Psoas muscle (tissue), 8 donors: ENCODE results near the gene CENPC. TPM values are rescaled to one million over a fixed set of nuclear protein-coding genes. Genes with fewer than 3 reads are reported as not detected.

Experiments
- ATAC-seq, 4 donors: fragments of 200-7000 bp; cut with Tn5 transposase; one replicate each; pipeline ENCODE4 v1.9.1; 2020; ENCODE audit warnings: moderate library complexity in 3 of 4, mild to moderate bottlenecking in 2 of 4
- DNase-seq, 2 donors: peaks; one replicate each; pipeline ENCODE4 v3.0.0-alpha.2; 2020
- H3K27ac ChIP-seq: fragments of 200-600 bp; one replicate; pipeline ENCODE4 v1.8.0; 2022
- H3K27me3 ChIP-seq, 3 donors: fragments of 200-600 bp in 1 of 3; one replicate each; pipeline versions ENCODE4 v1.6.1 to v1.8.0; 2013 to 2022; ENCODE audit warnings: low read length in 2 of 3, mild to moderate bottlenecking in 2 of 3, moderate library complexity in 1 of 3; ENCODE audit not compliant: insufficient read depth in 3 of 3
- H3K36me3 ChIP-seq, 2 donors: fragments of 200-600 bp in 1 of 2; one replicate each; pipeline versions ENCODE4 v1.6.1 to v1.8.0; 2013 to 2022; ENCODE audit warnings: low read depth in 1 of 2, mild to moderate bottlenecking in 1 of 2, moderate library complexity in 1 of 2; ENCODE audit not compliant: insufficient read depth in 1 of 2
- H3K4me1 ChIP-seq: fragments of 200-600 bp; one replicate; pipeline ENCODE4 v1.8.0; 2022
- H3K4me3 ChIP-seq: fragments of 200-600 bp; one replicate; pipeline ENCODE4 v1.8.0; 2022; ENCODE audit warnings: mild to moderate bottlenecking
- H3K9me3 ChIP-seq: fragments of 200-600 bp; one replicate; pipeline ENCODE4 v1.8.0; 2022
- WGBS, 3 donors: extraction: QIAGEN DNeasy Blood & Tissue Kit; methylation state at CpG; one replicate each; pipeline versions ENCODE4 v1.1.6 to v1.1.7; 2013; 5-methylcytosine and 5-hydroxymethylcytosine counted together
- intact Hi-C, 2 donors: fragments of 100-400 bp; cut with DNase I; formaldehyde crosslinking; loops; one replicate each; pipeline versions ENCODE4 v1.11.0 to v1.14.2; 2022
- polyA plus RNA-seq, 3 donors: library from polyadenylated mRNA; stranded (reverse); fragments of 200-250 nt; gene quantifications; one replicate each; pipeline ENCODE4 v1.2.3, GENCODE V29; 2013
- total RNA-seq, 4 donors: library from RNA; stranded (reverse); fragmentation: NEBNext Ultra II Directional in 2 of 4; extraction: Animal tissue kit (Norgen Biotek cat#: 25700) in 2 of 4; gene quantifications; one replicate each; pipeline versions ENCODE4 v1.2.1 to v1.2.4, GENCODE V29; 2021 to 2023
- TF ChIP-seq, protein P1 (sequence below): fragments of 200-600 bp; IDR thresholded peaks from one replicate; pipeline ENCODE4 v1.8.0; 2022; ENCODE audit warnings: antibody characterized with exemption
- donor health status: healthy with polysubstance abuse.
- donor health status: DM: no; HTN: no; CAD: no; lungs with moderate emphysema.
- donor health status: Bipolar disorder and iron deficiency.
- donor health status: healthy.
- donor health status: DM: yes; HTN: yes; CAD: no.
- donor health status: DM: no; HTN: no; CAD: no.
- donor health status: DM: no; HTN: no; CAD: no.
- donor health status: DM: yes; HTN: yes; CAD: no.

CENPC gene
- total and polyA plus RNA-seq, 7 donors = 1.5 to 5.6 (median 3.5) TPM

DNA sequence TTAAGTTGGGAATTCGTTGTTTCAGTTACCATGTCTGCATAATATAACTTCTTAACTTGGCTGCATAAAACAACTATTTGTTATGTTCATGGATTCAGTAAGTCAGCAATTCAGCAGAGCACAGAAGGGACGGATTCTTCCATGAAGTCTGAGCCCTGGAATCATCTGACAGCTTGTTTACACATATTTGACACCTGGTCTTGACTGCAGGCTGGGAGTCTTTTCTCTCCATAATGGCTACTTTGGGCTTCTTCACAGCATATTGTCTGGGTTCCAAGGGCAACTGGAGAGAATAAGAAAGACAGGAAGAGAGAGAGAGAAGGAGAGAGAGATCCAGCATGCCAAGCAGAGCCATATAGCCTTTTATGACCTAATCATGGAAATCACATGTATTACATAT is 23.1 kb downstream of the CENPC start:
- H3K27ac ChIP-seq = no peak overlapping the region
- intact Hi-C loops = no loop called here

DNA sequence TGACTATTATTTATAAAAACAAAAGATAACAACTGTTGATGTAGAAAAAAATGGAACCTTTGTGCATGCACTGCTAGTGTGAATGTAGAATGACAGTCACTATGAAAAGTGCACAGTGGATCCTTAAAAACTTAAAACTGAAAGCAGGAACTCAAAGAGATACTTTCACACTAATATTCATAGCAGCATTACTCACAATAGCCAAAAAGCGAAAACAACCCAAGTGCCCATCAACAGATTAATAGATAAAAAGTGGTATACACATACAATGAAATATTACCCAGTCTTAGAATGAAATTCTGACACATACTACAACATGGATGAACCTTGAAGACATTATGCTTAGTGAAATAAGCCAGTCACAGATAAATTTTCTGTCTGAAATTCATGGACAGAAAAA is 23.8 kb downstream of the CENPC start:
- 91 to 100% (median 91%) methylated on average over 1 of the region's 1 CpG for WGBS, 3 donors
- DNase-seq = no peak
- Histone ChIP-seq H3K9me3 (no peaks in the 10 kb centered on the region), H3K4me3 (no peak overlapping the region), H3K4me1 (no peaks in the 10 kb centered on the region), H3K27ac (no peak overlapping the region), H3K36me3 (peaks cover 0 to 36% of the 10 kb centered on the region in 2 donors), H3K27me3 (no peaks in the 10 kb centered on the region)
- no peak for ATAC-seq
- intact Hi-C loops = no loop called here
- TF ChIP-seq, protein P1, sequence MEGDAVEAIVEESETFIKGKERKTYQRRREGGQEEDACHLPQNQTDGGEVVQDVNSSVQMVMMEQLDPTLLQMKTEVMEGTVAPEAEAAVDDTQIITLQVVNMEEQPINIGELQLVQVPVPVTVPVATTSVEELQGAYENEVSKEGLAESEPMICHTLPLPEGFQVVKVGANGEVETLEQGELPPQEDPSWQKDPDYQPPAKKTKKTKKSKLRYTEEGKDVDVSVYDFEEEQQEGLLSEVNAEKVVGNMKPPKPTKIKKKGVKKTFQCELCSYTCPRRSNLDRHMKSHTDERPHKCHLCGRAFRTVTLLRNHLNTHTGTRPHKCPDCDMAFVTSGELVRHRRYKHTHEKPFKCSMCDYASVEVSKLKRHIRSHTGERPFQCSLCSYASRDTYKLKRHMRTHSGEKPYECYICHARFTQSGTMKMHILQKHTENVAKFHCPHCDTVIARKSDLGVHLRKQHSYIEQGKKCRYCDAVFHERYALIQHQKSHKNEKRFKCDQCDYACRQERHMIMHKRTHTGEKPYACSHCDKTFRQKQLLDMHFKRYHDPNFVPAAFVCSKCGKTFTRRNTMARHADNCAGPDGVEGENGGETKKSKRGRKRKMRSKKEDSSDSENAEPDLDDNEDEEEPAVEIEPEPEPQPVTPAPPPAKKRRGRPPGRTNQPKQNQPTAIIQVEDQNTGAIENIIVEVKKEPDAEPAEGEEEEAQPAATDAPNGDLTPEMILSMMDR = no peak

More for the DNA sequence above, 23.1 kb downstream of the CENPC start:
- no peaks in the 10 kb centered on the region for H3K27me3 ChIP-seq
- DNase-seq (no peak), ATAC-seq (no peak)
- TF ChIP-seq, protein P1 = no peak
- no peaks in the 10 kb centered on the region for H3K4me1 ChIP-seq
- no peaks in the 10 kb centered on the region for H3K9me3 ChIP-seq
- 56 to 74% (median 57%) methylated on average over 2 of the region's 2 CpGs for WGBS, 3 donors
- no peak overlapping the region for H3K4me3 ChIP-seq
- H3K36me3 ChIP-seq = peaks cover 0 to 28% of the 10 kb centered on the region in 2 donors

DNA sequence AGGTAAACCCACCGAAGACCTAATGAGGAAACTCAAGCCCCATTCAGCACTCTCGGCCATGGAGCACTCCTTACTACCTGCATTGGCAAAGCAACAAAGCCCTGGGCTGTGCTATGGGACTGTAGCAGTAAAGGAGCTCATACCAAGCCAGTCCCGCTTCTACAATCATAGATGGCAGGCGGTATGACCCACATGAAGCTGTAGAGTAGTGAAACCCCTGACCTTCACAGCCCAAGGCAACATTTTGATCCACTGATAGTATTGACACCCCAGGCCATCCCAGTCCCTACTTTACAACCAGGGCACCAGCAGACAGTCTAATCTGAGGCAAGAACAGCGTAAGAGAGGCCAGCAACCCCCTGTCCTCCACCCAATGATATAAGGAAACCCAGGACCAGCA is 25.2 kb downstream of the CENPC start:
- WGBS, 3 donors = 95 to 97% (median 96%) methylated on average over 5 of the region's 5 CpGs
- intact Hi-C loops = no loop called here
- ATAC-seq = no peak

DNA sequence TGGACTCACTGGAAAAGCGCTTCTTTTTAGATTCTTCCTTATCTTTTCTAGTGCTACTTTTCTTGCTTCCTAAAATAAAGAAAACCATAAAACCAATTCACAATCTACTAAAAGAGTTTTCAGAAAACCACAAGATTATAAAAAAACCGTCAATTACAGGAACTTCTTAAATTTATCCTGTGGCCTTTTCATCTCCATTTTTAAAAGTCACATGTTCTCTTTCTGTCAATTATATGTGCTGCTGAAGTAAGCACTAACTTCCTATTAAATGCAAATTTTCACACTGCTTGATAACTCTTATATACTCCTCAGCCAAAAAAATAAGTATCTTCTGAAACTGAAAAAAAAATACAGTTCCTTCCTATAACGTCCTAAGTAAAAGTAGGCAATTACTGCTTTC is 32.8 kb downstream of the CENPC start:
- intact Hi-C loops = no loop called here
- WGBS, 3 donors = 79 to 88% (median 86%) methylated on average over 3 of the region's 3 CpGs
- TF ChIP-seq, protein P1 = no peak
- Histone ChIP-seq H3K27me3 (no peaks in the 10 kb centered on the region), H3K27ac (no peak overlapping the region), H3K4me3 (no peak overlapping the region), H3K4me1 (no peaks in the 10 kb centered on the region), H3K36me3 (peaks cover 5 to 87% of the 10 kb centered on the region in 2 donors), H3K9me3 (no peaks in the 10 kb centered on the region)
- ATAC-seq (no peak), DNase-seq (no peak)

More for the DNA sequence above, 25.2 kb downstream of the CENPC start:
- no peak overlapping the region for H3K4me3 ChIP-seq
- H3K27me3 ChIP-seq = no peaks in the 10 kb centered on the region
- no peak overlapping the region for H3K27ac ChIP-seq
- TF ChIP-seq, protein P1 = no peak
- no peak for DNase-seq
- no peaks in the 10 kb centered on the region for H3K4me1 ChIP-seq
- peaks cover 0 to 47% of the 10 kb centered on the region in 2 donors for H3K36me3 ChIP-seq
- H3K9me3 ChIP-seq = no peaks in the 10 kb centered on the region

DNA sequence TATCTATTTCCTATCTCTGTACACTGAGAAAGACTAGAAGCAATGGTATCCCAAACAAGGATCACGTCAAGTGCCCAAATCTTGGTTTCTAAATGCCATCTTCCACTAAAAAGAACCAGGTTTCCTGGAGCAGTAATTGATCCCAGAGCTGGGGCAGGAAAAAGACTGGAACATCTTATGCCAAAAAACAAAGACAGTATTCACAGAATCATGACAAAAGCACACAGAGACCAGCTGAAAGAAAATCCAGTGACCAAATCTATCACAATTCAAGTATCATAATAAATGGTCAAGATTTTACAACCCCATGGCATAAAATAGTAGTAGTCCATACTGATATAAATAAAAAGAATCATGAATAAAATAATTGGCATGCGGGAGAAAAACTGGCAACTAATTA is 44.9 kb downstream of the CENPC start:
- H3K4me1 ChIP-seq = no peaks in the 10 kb centered on the region
- ATAC-seq (no peak), DNase-seq (no peak)
- H3K4me3 ChIP-seq = no peak overlapping the region
- 88 to 97% (median 94%) methylated on average over 2 of the region's 2 CpGs for WGBS, 3 donors
- peaks cover 0 to 25% of the 10 kb centered on the region in 2 donors for H3K36me3 ChIP-seq
- no peaks in the 10 kb centered on the region for H3K9me3 ChIP-seq
- no peak overlapping the region for H3K27ac ChIP-seq
- no peaks in the 10 kb centered on the region for H3K27me3 ChIP-seq
- TF ChIP-seq, protein P1 = no peak
- intact Hi-C loops = no loop called here
